ENCODE measurements around the gene CALCR.
"Not testable (repeated sequence)": the region's sequence is repeated elsewhere in the genome, so short reads cannot be mapped to it uniquely, and the experiment has no call there.

The CALCR gene

DNA sequence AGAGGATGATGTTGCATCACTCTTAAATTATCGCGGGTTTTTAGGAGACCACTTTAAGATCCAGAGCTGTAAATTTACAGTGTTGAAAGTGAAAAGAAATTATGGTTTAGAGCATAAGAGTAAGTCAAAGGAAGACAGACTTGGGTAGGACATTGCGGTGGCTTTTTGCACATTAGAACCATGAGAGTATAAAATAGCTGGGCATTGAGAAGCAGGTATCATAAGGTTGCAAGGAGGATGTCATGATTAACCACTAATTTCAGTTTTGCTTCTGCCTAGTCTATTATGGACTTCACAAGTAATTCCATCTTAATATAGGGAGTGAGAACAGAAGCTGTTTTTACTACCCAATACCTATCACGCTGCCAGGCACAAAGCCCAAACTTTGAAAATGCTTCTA, 57.7 kb downstream of the CALCR start:
- Histone ChIP-seq H3K4me3 (ENCODE audit: low read length) (no peak overlapping the region), H3K27me3 (ENCODE audit: control insufficient read depth, insufficient read depth, low read length) (no peaks in the 10 kb centered on the region)

GRCh38 chr7:93515144-93515543, 59.4 kb downstream of the CALCR start:
- H3K4me1 ChIP-seq (ENCODE audit: control insufficient read depth, insufficient read depth, low read length) = no peaks in the 10 kb centered on the region
- H3K36me3 ChIP-seq (ENCODE audit: control insufficient read depth, insufficient read depth, low read length) = no peaks in the 10 kb centered on the region
- no peak for DNase-seq (ENCODE audit: low read depth, low spot score)
- no peaks in the 10 kb centered on the region for H3K9me3 ChIP-seq (ENCODE audit: control insufficient read depth, insufficient read depth, low read length)
- no peaks in the 10 kb centered on the region for H3K27me3 ChIP-seq (ENCODE audit: control insufficient read depth, insufficient read depth, low read length)
- no CpG with 5 or more reads among the region's 1 CpG for WGBS (ENCODE audit: insufficient coverage, insufficient read length)
- no peak overlapping the region for H3K27ac ChIP-seq (ENCODE audit: low read length)
- H3K4me3 ChIP-seq (ENCODE audit: low read length) = no peak overlapping the region

More for the DNA sequence above, 57.7 kb downstream of the CALCR start:
- Histone ChIP-seq H3K4me1 (ENCODE audit: control insufficient read depth, insufficient read depth, low read length) (no peaks in the 10 kb centered on the region), H3K27ac (ENCODE audit: low read length) (no peak overlapping the region), H3K36me3 (ENCODE audit: control insufficient read depth, insufficient read depth, low read length) (no peaks in the 10 kb centered on the region), H3K9me3 (ENCODE audit: control insufficient read depth, insufficient read depth, low read length) (no peaks in the 10 kb centered on the region)
- DNase-seq (ENCODE audit: low read depth, low spot score) = no peak
- WGBS (ENCODE audit: insufficient coverage, insufficient read length) = no CpG with 5 or more reads among the region's 4 CpGs

- no peaks in the 10 kb centered on the region for H3K27me3 ChIP-seq (ENCODE audit: control insufficient read depth, insufficient read depth, low read length)
Observed at GRCh38 chr7:93509303-93509702, 65.2 kb downstream of the CALCR start.

DNA sequence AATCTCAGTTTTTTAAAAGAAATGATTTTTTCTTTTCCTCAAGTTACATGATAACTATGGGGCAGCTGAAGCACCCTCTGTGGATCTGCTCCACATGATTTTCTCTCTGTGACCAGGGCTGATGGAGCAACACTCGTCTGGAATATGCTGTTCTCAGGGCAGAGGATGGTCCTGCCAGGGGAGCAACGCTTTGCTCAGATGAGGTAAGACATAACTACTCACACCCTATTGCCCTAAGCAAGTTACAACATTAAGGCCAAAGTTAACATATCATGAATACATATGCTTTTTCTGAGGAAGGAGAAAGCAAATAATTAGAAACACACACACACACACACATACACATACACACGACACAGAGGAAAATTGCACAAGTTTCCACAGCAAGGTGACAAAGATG, 71.4 kb downstream of the CALCR start:
- H3K9me3 ChIP-seq (ENCODE audit: control insufficient read depth, insufficient read depth, low read length) = no peaks in the 10 kb centered on the region
- DNase-seq (ENCODE audit: low read depth, low spot score) = no peak
- H3K27me3 ChIP-seq (ENCODE audit: control insufficient read depth, insufficient read depth, low read length) = no peaks in the 10 kb centered on the region
- H3K36me3 ChIP-seq (ENCODE audit: control insufficient read depth, insufficient read depth, low read length) = no peaks in the 10 kb centered on the region
- no peak overlapping the region for H3K4me3 ChIP-seq (ENCODE audit: low read length)
- whole genome bisulfite sequencing (ENCODE audit: insufficient coverage, insufficient read length) = no CpG with 5 or more reads among the region's 3 CpGs
- H3K27ac ChIP-seq (ENCODE audit: low read length) = no peak overlapping the region
- H3K4me1 ChIP-seq (ENCODE audit: control insufficient read depth, insufficient read depth, low read length) = no peaks in the 10 kb centered on the region

More at GRCh38 chr7:93509303-93509702, 65.2 kb downstream of the CALCR start:
- Histone ChIP-seq H3K4me3 (ENCODE audit: low read length) (no peak overlapping the region), H3K9me3 (ENCODE audit: control insufficient read depth, insufficient read depth, low read length) (no peaks in the 10 kb centered on the region), H3K27ac (ENCODE audit: low read length) (no peak overlapping the region), H3K4me1 (ENCODE audit: control insufficient read depth, insufficient read depth, low read length) (no peaks in the 10 kb centered on the region), H3K36me3 (ENCODE audit: control insufficient read depth, insufficient read depth, low read length) (no peaks in the 10 kb centered on the region)
- no peak for DNase-seq (ENCODE audit: low read depth, low spot score)

DNA sequence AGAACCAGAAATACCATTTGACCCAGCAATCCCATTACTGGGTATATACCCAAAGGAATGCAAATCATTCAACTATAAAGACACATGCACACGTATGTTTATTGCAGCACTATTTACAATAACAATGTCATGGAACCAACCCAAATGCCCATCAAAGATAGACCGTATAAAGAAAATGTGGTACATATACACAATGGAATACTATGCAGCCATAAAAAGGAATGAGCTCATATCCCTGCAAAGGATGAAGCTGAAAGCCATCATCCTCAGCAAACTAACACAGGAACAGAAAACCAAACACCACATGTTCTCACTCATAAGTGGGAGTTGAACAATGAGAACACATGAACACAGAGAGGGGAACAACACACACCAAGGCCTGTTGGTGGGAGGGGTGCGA, 82.7 kb downstream of the CALCR start:
- H3K27ac ChIP-seq (ENCODE audit: low read length); H3K4me1 ChIP-seq (ENCODE audit: control insufficient read depth, insufficient read depth, low read length); H3K9me3 ChIP-seq (ENCODE audit: control insufficient read depth, insufficient read depth, low read length); H3K4me3 ChIP-seq (ENCODE audit: low read length); H3K36me3 ChIP-seq (ENCODE audit: control insufficient read depth, insufficient read depth, low read length); DNase-seq (ENCODE audit: low read depth, low spot score); H3K27me3 ChIP-seq (ENCODE audit: control insufficient read depth, insufficient read depth, low read length): not testable (repeated sequence)
- no CpG with 5 or more reads among the region's 3 CpGs for whole genome bisulfite sequencing (ENCODE audit: insufficient coverage, insufficient read length)

DNA sequence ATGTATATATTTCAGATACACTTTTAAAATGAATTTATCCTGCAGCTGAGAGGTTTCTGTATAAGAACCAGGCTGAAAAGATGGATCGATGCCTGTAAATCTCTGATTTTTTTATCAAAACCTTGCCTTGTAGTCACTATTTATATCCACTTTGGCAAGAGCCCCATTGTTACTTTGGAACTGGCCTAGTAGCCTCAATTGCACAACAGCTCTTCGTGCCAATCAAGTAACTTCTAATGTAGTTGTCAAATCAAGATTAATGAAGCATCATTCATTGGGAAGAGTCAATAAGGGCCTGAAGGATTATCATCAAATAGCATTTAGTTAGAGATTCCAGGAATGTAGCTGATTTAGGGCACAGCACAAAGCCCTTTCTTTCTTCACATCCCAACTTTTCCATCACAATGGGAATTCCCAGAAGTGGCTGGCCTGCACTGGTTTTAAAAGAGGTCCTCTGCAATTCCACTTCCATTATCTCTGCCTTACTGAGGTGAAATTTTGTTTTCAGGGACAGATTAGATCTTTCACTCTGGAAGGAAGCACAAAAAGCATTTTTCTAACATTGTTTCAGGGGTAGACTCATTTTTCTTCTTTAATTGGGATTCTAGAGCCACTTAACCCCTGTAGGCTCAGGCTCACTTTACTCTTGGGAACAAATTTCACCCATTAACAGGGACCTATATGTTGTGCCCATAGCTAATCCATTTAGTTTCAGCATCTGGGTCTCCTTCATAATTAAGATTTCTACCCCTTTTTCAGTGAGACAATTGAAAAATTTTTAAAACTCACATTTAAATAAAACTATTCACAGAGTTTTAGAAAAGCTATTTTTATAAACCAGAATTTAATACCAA, 97.8 kb downstream of the CALCR start:
- no peak overlapping the region for H3K4me3 ChIP-seq (ENCODE audit: low read length)
- no peak overlapping the region for H3K27ac ChIP-seq (ENCODE audit: low read length)
- no peaks in the 10 kb centered on the region for H3K36me3 ChIP-seq (ENCODE audit: control insufficient read depth, insufficient read depth, low read length)
- whole genome bisulfite sequencing (ENCODE audit: insufficient coverage, insufficient read length) = no CpG with 5 or more reads among the region's 2 CpGs
- DNase-seq (ENCODE audit: low read depth, low spot score) = peak; percentile 39
- H3K9me3 ChIP-seq (ENCODE audit: control insufficient read depth, insufficient read depth, low read length) = no peaks in the 10 kb centered on the region
- H3K4me1 ChIP-seq (ENCODE audit: control insufficient read depth, insufficient read depth, low read length) = peaks cover 1% of the 10 kb centered on the region; the same call in 1 of the 2 replicates
- H3K27me3 ChIP-seq (ENCODE audit: control insufficient read depth, insufficient read depth, low read length) = no peaks in the 10 kb centered on the region

- no peaks in the 10 kb centered on the region for H3K9me3 ChIP-seq (ENCODE audit: control insufficient read depth, insufficient read depth, low read length)
- H3K27me3 ChIP-seq (ENCODE audit: control insufficient read depth, insufficient read depth, low read length) = no peaks in the 10 kb centered on the region
- H3K4me1 ChIP-seq (ENCODE audit: control insufficient read depth, insufficient read depth, low read length) = peaks cover 1% of the 10 kb centered on the region; the same call in 1 of the 2 replicates
- H3K4me3 ChIP-seq (ENCODE audit: low read length) = no peak overlapping the region
- WGBS (ENCODE audit: insufficient coverage, insufficient read length) = no CpG with 5 or more reads among the region's 4 CpGs
- H3K27ac ChIP-seq (ENCODE audit: low read length) = no peak overlapping the region
- no peaks in the 10 kb centered on the region for H3K36me3 ChIP-seq (ENCODE audit: control insufficient read depth, insufficient read depth, low read length)
- no peak for DNase-seq (ENCODE audit: low read depth, low spot score)
Observed at GRCh38 chr7:93475811-93476210, 98.7 kb downstream of the CALCR start.

- H3K27me3 ChIP-seq (ENCODE audit: control insufficient read depth, insufficient read depth, low read length) = no peaks in the 10 kb centered on the region
- H3K9me3 ChIP-seq (ENCODE audit: control insufficient read depth, insufficient read depth, low read length) = no peaks in the 10 kb centered on the region
- no peak overlapping the region for H3K4me3 ChIP-seq (ENCODE audit: low read length)
- WGBS (ENCODE audit: insufficient coverage, insufficient read length) = no CpG with 5 or more reads among the region's 2 CpGs
- H3K36me3 ChIP-seq (ENCODE audit: control insufficient read depth, insufficient read depth, low read length) = no peaks in the 10 kb centered on the region
- no peaks in the 10 kb centered on the region for H3K4me1 ChIP-seq (ENCODE audit: control insufficient read depth, insufficient read depth, low read length)
- no peak overlapping the region for H3K27ac ChIP-seq (ENCODE audit: low read length)
- DNase-seq (ENCODE audit: low read depth, low spot score) = no peak
Observed at GRCh38 chr7:93471456-93471855, 103.1 kb downstream of the CALCR start.

- Histone ChIP-seq H3K27ac (ENCODE audit: low read length) (no peak overlapping the region), H3K4me3 (ENCODE audit: low read length) (no peak overlapping the region), H3K36me3 (ENCODE audit: control insufficient read depth, insufficient read depth, low read length) (no peaks in the 10 kb centered on the region), H3K27me3 (ENCODE audit: control insufficient read depth, insufficient read depth, low read length) (no peaks in the 10 kb centered on the region), H3K9me3 (ENCODE audit: control insufficient read depth, insufficient read depth, low read length) (no peaks in the 10 kb centered on the region), H3K4me1 (ENCODE audit: control insufficient read depth, insufficient read depth, low read length) (no peaks in the 10 kb centered on the region)
- no CpG with 5 or more reads among the region's 2 CpGs for WGBS (ENCODE audit: insufficient coverage, insufficient read length)
- no peak for DNase-seq (ENCODE audit: low read depth, low spot score)
Observed at GRCh38 chr7:93463764-93464163, 110.8 kb downstream of the CALCR start.

- Histone ChIP-seq H3K9me3 (ENCODE audit: control insufficient read depth, insufficient read depth, low read length) (no peaks in the 10 kb centered on the region), H3K36me3 (ENCODE audit: control insufficient read depth, insufficient read depth, low read length) (no peaks in the 10 kb centered on the region), H3K27me3 (ENCODE audit: control insufficient read depth, insufficient read depth, low read length) (no peaks in the 10 kb centered on the region), H3K4me3 (ENCODE audit: low read length) (no peak overlapping the region), H3K27ac (ENCODE audit: low read length) (no peak overlapping the region), H3K4me1 (ENCODE audit: control insufficient read depth, insufficient read depth, low read length) (no peaks in the 10 kb centered on the region)
- no CpG with 5 or more reads among the region's 2 CpGs for whole genome bisulfite sequencing (ENCODE audit: insufficient coverage, insufficient read length)
- DNase-seq (ENCODE audit: low read depth, low spot score) = no peak
Observed at GRCh38 chr7:93461350-93461749, 113.2 kb downstream of the CALCR start.

DNA sequence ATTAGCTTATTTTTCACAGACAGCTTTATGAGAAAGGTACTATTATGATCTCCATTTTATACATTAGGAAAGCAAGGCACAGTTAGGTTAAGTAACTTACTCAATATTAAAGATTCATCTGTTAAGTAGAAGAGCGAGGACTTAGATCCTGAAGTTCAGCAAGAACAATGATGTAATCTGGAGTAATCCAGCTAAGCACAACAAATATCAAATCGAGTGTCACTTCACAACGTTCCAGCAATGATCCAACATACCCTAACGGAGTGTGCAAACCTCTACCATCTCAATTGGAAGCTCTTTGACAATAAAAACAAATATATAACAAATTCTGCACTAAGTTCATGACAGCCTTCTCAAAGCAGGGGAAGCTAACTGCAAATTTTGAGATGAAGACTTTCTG, 121.3 kb downstream of the CALCR start:
- H3K9me3 ChIP-seq (ENCODE audit: control insufficient read depth, insufficient read depth, low read length) = no peaks in the 10 kb centered on the region
- DNase-seq (ENCODE audit: low read depth, low spot score) = no peak
- H3K36me3 ChIP-seq (ENCODE audit: control insufficient read depth, insufficient read depth, low read length) = no peaks in the 10 kb centered on the region
- WGBS (ENCODE audit: insufficient coverage, insufficient read length) = no CpG with 5 or more reads among the region's 4 CpGs
- H3K27ac ChIP-seq (ENCODE audit: low read length) = no peak overlapping the region
- H3K27me3 ChIP-seq (ENCODE audit: control insufficient read depth, insufficient read depth, low read length) = no peaks in the 10 kb centered on the region
- H3K4me3 ChIP-seq (ENCODE audit: low read length) = no peak overlapping the region
- no peaks in the 10 kb centered on the region for H3K4me1 ChIP-seq (ENCODE audit: control insufficient read depth, insufficient read depth, low read length)
